ENCODE data around the gene ZNF613. TPM values are rescaled to one million over a fixed set of nuclear protein-coding genes. Genes with fewer than 3 reads are reported as not detected.

ZNF613 gene
- total RNA-seq, 1 experiment from 2014 or later: 7.2 TPM

- H3K36me3 Mint-ChIP-seq (ENCODE audit: insufficient read depth, unreplicated experiment): no peaks in the 10 kb centered on the region
These were observed 11.9 kb upstream of the ZNF613 start for GRCh38 chr19:51915324-51915867.

GRCh38 chr19:51916167-51916566, 11.1 kb upstream of the ZNF613 start:
- H3K27ac Mint-ChIP-seq (ENCODE audit: unreplicated experiment): no peak overlapping the region
- intact Hi-C loops (cut with micrococcal nuclease; ENCODE audit: unreplicated experiment): no loop called here
- H3K9me3 Mint-ChIP-seq (ENCODE audit: low read depth, unreplicated experiment): peaks cover 32% of the 10 kb centered on the region
- no peaks in the 10 kb centered on the region for H3K27me3 Mint-ChIP-seq (ENCODE audit: unreplicated experiment)
- no peak for TF ChIP-seq CTCF (IDR thresholded peaks at IDR 0.05; ENCODE audit: unreplicated experiment)
- CTCF ChIA-PET: no interaction called here
- no peak overlapping the region for H3K4me3 Mint-ChIP-seq (ENCODE audit: low read depth, unreplicated experiment)
- H3K4me1 Mint-ChIP-seq (ENCODE audit: low read depth, unreplicated experiment): no peaks in the 10 kb centered on the region
- BruUV-seq (replicated peaks): no TSS peak
- no peaks in the 10 kb centered on the region for H3K36me3 Mint-ChIP-seq (ENCODE audit: insufficient read depth, unreplicated experiment)
- DNase-seq: no peak

More at GRCh38 chr19:51915324-51915867, 11.9 kb upstream of the ZNF613 start:
- CTCF ChIA-PET: no interaction called here
- TF ChIP-seq CTCF (IDR thresholded peaks at IDR 0.05; ENCODE audit: unreplicated experiment): no peak
- Mint-ChIP-seq H3K9me3 (ENCODE audit: low read depth, unreplicated experiment) (peaks cover 30% of the 10 kb centered on the region), H3K4me3 (ENCODE audit: low read depth, unreplicated experiment) (no peak overlapping the region), H3K4me1 (ENCODE audit: low read depth, unreplicated experiment) (no peaks in the 10 kb centered on the region), H3K27ac (ENCODE audit: unreplicated experiment) (no peak overlapping the region), H3K27me3 (ENCODE audit: unreplicated experiment) (no peaks in the 10 kb centered on the region)
- no TSS peak for BruUV-seq (replicated peaks)
- no peak for DNase-seq
- intact Hi-C loops (cut with micrococcal nuclease; ENCODE audit: unreplicated experiment): no loop called here

- TF ChIP-seq CTCF (IDR thresholded peaks at IDR 0.05; ENCODE audit: unreplicated experiment): no peak
- no peaks in the 10 kb centered on the region for H3K27me3 Mint-ChIP-seq (ENCODE audit: unreplicated experiment)
- H3K4me1 Mint-ChIP-seq (ENCODE audit: low read depth, unreplicated experiment): no peaks in the 10 kb centered on the region
- BruUV-seq (replicated peaks): no TSS peak
- H3K27ac Mint-ChIP-seq (ENCODE audit: unreplicated experiment): no peak overlapping the region
- CTCF ChIA-PET: no interaction called here
- DNase-seq: no peak
- H3K4me3 Mint-ChIP-seq (ENCODE audit: low read depth, unreplicated experiment): no peak overlapping the region
- intact Hi-C loops (cut with micrococcal nuclease; ENCODE audit: unreplicated experiment): no loop called here
- peaks cover 30% of the 10 kb centered on the region for H3K9me3 Mint-ChIP-seq (ENCODE audit: low read depth, unreplicated experiment)
- no peaks in the 10 kb centered on the region for H3K36me3 Mint-ChIP-seq (ENCODE audit: insufficient read depth, unreplicated experiment)
These were observed 7.7 kb upstream of the ZNF613 start for GRCh38 chr19:51919606-51920005.

- TF ChIP-seq CTCF (IDR thresholded peaks at IDR 0.05; ENCODE audit: unreplicated experiment): no peak
- CTCF ChIA-PET: no interaction called here
- H3K4me3 Mint-ChIP-seq (ENCODE audit: low read depth, unreplicated experiment): no peak overlapping the region
- H3K36me3 Mint-ChIP-seq (ENCODE audit: insufficient read depth, unreplicated experiment): peaks cover 7% of the 10 kb centered on the region
- intact Hi-C loops (cut with micrococcal nuclease; ENCODE audit: unreplicated experiment): no loop called here
- no peak overlapping the region for H3K27ac Mint-ChIP-seq (ENCODE audit: unreplicated experiment)
- H3K9me3 Mint-ChIP-seq (ENCODE audit: low read depth, unreplicated experiment): peaks cover 25% of the 10 kb centered on the region
- peak; percentile 10 for DNase-seq
- no TSS peak for BruUV-seq (replicated peaks)
- H3K27me3 Mint-ChIP-seq (ENCODE audit: unreplicated experiment): no peaks in the 10 kb centered on the region
- H3K4me1 Mint-ChIP-seq (ENCODE audit: low read depth, unreplicated experiment): peaks cover 8% of the 10 kb centered on the region
These were observed 5.3 kb upstream of the ZNF613 start for GRCh38 chr19:51921949-51922348.
